ENCODE data around the gene ZKSCAN8. TPM values are rescaled to one million over a fixed set of nuclear protein-coding genes. Genes with fewer than 3 reads are reported as not detected.

The ZKSCAN8 gene
- total RNA-seq, 4 donors from 2014 or later = 19.8 to 38.4 (median 24.8) TPM

- Histone ChIP-seq H3K36me3 (peaks cover 0 to 21% (median 0%) of the 10 kb centered on the region in 3 donors), H3K4me1 (peaks cover 0 to 51% (median 11%) of the 10 kb centered on the region in 4 donors), H3K27me3 (no peaks in the 10 kb centered on the region), H3K4me3 (no peak overlapping the region), H3K27ac (no peak overlapping the region), H3K9me3 (no peaks in the 10 kb centered on the region)
- no peak for TF ChIP-seq EP300 (IDR thresholded peaks at IDR 0.05)
- peak in 2 of 5 experiments; percentile 13 to 14 for TF ChIP-seq CTCF (IDR thresholded peaks at IDR 0.05)
- TF ChIP-seq POLR2A (IDR thresholded peaks at IDR 0.05) = no peak
- DNase-seq (ENCODE audit: low spot score in 2 of 2) = no peak
- WGBS, 2 donors = 51 to 55% methylated on average over 3 of the region's 3 CpGs
These were observed 7.7 kb upstream of the ZKSCAN8 start for GRCh38 chr6:28134015-28134414.

GRCh38 chr6:28134716-28135115, 7.0 kb upstream of the ZKSCAN8 start:
- H3K27ac ChIP-seq = no peak overlapping the region
- no peaks in the 10 kb centered on the region for H3K27me3 ChIP-seq
- DNase-seq (ENCODE audit: low spot score in 2 of 2) = no peak
- 48 to 49% methylated on average over 1 of the region's 1 CpG for WGBS, 2 donors
- H3K9me3 ChIP-seq = no peaks in the 10 kb centered on the region
- TF ChIP-seq POLR2A (IDR thresholded peaks at IDR 0.05) (no peak), CTCF (IDR thresholded peaks at IDR 0.05) (no peak), EP300 (IDR thresholded peaks at IDR 0.05) (peak in 1 of 2 donors; percentile 27)
- peaks cover 0 to 15% (median 0%) of the 10 kb centered on the region in 3 donors for H3K36me3 ChIP-seq
- H3K4me3 ChIP-seq = no peak overlapping the region
- peaks cover 0 to 51% (median 11%) of the 10 kb centered on the region in 4 donors for H3K4me1 ChIP-seq

- Histone ChIP-seq H3K9me3 (no peaks in the 10 kb centered on the region), H3K27ac (peak overlapping the region in 1 of 4 donors; percentile 93), H3K4me1 (peaks cover 0 to 54% (median 11%) of the 10 kb centered on the region in 4 donors), H3K4me3 (peak overlapping the region in 1 of 4 donors; percentile 77), H3K36me3 (peaks cover 0 to 11% (median 0%) of the 10 kb centered on the region in 3 donors), H3K27me3 (no peaks in the 10 kb centered on the region)
- WGBS, 2 donors = 16 to 19% methylated on average over 3 of the region's 3 CpGs
- DNase-seq (ENCODE audit: low spot score in 2 of 2) = no peak
- TF ChIP-seq EP300 (IDR thresholded peaks at IDR 0.05) (no peak), CTCF (IDR thresholded peaks at IDR 0.05) (no peak), POLR2A (IDR thresholded peaks at IDR 0.05) (no peak)
These were observed 6.3 kb upstream of the ZKSCAN8 start for GRCh38 chr6:28135393-28135792.

GRCh38 chr6:28136585-28137504, 4.8 kb upstream of the ZKSCAN8 start:
- Histone ChIP-seq H3K9me3 (no peaks in the 10 kb centered on the region), H3K27me3 (no peaks in the 10 kb centered on the region), H3K4me1 (peaks cover 0 to 63% (median 14%) of the 10 kb centered on the region in 4 donors), H3K36me3 (peaks cover 0 to 5% (median 0%) of the 10 kb centered on the region in 3 donors), H3K4me3 (peak overlapping the region; percentile 69 to 95 (median 84)), H3K27ac (peak overlapping the region; percentile 93 to 94 (median 94))
- 0 to 1% methylated on average over 39 to 46 of the region's 58 CpGs for WGBS, 2 donors
- peak in 1 of 5 experiments; percentile 16 for TF ChIP-seq CTCF (IDR thresholded peaks at IDR 0.05)
- TF ChIP-seq EP300 (IDR thresholded peaks at IDR 0.05) = peak in 1 of 2 donors; percentile 87
- peak in 1 of 2 donors; percentile 42 for TF ChIP-seq POLR2A (IDR thresholded peaks at IDR 0.05)
- peak; percentile 78 to 88 for DNase-seq (ENCODE audit: low spot score in 2 of 2)

- 0 to 2% methylated on average over 6 of the region's 6 CpGs for WGBS, 2 donors
- no peak for DNase-seq (ENCODE audit: low spot score in 2 of 2)
- H3K9me3 ChIP-seq = no peaks in the 10 kb centered on the region
- H3K4me1 ChIP-seq = peaks cover 0 to 63% (median 14%) of the 10 kb centered on the region in 4 donors
- no peaks in the 10 kb centered on the region for H3K27me3 ChIP-seq
- H3K4me3 ChIP-seq = peak overlapping the region; percentile 69 to 95 (median 84)
- H3K27ac ChIP-seq = peak overlapping the region; percentile 93 to 94 (median 94)
- peaks cover 0 to 3% (median 0%) of the 10 kb centered on the region in 3 donors for H3K36me3 ChIP-seq
- TF ChIP-seq EP300 (IDR thresholded peaks at IDR 0.05) = no peak
- no peak for TF ChIP-seq POLR2A (IDR thresholded peaks at IDR 0.05)
- no peak for TF ChIP-seq CTCF (IDR thresholded peaks at IDR 0.05)
These were observed 4.1 kb upstream of the ZKSCAN8 start for GRCh38 chr6:28137505-28137981.

All from tibial nerve (tissue), 4 donors.